NCI-H2029 treated with DMSO at 0.1 percent for 48 hours (cell line): ENCODE data around the gene ADCY5.

Experiments
- DNase-seq: peaks from one replicate; lab custom pipeline; 2025; lab: John Stamatoyannopoulos, UW

The ADCY5 gene

DNA sequence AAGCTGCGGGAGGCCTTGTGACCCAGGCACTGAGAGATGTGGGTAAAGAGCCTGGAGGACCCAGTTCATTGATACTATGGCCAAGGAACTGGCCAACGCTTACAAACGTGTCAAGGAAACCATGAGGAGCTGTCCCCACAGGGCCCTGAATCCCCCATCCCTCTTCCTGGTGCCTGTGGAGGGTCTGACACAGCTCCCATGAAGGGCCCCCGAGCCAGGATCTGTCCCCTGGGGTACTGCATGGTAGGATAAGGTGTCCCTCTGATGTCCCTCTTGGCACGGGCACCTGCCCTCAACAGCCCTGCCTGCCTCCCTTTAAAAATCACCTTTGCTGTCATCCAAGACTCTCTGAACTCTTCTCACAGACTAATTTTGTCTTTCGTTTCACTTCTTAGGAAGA, 122.4 kb downstream of the ADCY5 start:
- no peak for DNase-seq

DNA sequence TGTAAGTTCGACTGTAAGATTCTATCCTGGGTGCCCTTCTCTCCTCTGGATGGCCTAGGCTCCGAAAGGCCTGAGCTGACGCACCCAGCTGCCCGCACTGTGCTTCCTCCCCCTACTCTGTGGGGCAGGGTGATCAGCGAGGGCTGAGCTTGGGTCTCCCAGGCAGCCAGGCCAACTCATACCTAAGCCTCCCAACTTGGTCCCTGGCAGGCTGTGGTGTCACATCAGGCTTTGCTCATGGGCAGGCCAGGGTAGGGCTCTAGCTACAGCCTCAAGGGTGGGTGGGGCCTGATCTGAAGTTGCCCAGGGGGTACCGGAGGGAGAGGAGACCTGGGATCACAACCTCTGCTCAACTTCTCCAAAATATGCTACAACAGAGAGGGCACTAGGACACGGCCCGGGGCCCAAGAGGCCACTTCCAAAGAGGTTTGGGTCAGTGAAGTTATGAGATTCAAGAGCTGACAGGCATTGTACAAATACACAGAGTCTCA, 123.1 kb downstream of the ADCY5 start:
- DNase-seq = no peak

DNA sequence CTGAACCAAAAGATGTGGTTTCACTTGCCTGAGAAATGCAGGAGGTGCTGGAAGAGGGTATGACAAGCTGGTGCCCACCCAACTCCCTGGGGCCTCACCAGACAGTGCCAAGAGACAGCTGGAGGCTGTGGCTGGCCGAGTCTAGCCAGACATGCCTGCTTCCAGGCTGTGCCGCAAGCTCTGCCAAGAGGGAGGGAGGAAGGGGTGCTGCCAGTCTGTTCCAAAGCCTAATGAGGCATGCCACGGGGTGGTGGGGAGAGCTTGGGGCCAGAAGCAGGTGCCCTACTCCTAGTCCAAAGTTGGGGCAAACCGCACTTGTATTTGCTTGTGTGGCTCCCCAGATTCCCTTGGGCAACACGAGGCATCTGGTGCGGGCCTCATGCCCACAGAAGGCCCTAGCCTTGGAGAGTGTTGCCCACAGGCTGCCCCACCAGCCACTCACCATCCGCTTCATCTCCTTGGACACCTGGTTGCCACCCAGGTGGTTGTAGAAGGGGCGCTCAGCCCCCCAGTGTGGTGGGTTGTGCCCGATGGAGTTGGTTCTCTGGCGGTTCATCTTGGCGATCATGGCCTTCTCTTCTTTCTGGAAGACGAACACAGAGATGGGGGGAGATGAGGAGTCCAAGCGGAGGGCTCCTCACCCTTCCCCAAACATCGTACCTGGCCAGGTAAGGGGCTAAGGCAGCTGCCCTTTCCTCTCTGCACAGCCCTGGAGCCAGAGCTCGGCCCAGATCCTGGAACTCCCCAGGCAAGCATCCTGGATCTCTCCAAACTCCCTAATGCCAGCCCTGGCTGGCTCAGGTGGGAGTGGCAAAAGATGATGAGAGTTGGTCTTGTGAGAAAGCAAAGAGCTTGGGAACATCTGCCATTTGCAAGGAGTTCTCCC, 123.8 kb downstream of the ADCY5 start:
- no peak for DNase-seq

- DNase-seq = no peak
Measured at GRCh38 chr3:123323781-123324180, 125.1 kb downstream of the ADCY5 start.

GRCh38 chr3:123322866-123323265, 126.0 kb downstream of the ADCY5 start:
- DNase-seq = no peak

DNA sequence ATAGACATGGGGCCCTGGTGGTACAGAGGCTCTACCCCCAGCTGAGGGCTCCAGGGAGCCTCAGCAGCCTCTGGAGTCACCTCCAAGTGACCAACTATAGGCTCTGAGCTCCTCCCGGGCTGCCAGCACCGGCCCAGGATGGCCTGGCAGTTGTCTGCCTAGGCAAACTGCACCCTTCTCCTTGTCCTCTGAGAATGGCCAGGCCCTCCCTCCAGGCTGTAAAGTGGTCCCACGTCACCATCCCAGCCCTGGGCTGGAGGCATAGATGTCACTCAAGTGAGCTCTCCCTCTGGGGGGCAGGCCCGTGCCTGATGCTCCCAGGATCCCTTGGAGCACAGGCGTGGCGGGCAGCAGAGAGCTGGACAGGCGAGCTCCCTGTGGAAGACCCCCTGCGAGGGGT, 127.1 kb downstream of the ADCY5 start:
- no peak for DNase-seq

GRCh38 chr3:123320221-123320620, 128.7 kb downstream of the ADCY5 start:
- no peak for DNase-seq

GRCh38 chr3:123319760-123320159, 129.1 kb downstream of the ADCY5 start:
- no peak for DNase-seq

DNA sequence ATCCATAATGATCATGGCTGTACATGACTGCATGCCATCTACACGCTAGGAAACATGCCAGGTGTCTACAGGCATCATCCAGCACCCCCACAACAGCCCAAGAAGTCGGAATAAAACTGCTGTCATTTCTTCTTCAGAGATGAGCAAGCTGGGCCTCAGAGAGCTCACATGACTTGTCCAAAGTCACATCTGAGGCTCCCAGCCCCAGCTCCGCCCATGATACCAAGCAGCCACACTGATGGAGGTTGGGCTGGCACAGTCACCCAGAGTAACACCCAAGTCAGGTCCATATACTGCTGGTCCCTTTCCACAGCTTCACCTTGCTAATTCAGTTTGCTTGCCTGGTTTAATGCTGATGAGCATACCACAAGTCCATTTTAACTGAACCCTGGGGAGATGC, 130.5 kb downstream of the ADCY5 start:
- DNase-seq = no peak

GRCh38 chr3:123317716-123318115, 131.2 kb downstream of the ADCY5 start:
- no peak for DNase-seq

- no peak for DNase-seq
Measured at GRCh38 chr3:123315271-123315595, 133.7 kb downstream of the ADCY5 start.

DNA sequence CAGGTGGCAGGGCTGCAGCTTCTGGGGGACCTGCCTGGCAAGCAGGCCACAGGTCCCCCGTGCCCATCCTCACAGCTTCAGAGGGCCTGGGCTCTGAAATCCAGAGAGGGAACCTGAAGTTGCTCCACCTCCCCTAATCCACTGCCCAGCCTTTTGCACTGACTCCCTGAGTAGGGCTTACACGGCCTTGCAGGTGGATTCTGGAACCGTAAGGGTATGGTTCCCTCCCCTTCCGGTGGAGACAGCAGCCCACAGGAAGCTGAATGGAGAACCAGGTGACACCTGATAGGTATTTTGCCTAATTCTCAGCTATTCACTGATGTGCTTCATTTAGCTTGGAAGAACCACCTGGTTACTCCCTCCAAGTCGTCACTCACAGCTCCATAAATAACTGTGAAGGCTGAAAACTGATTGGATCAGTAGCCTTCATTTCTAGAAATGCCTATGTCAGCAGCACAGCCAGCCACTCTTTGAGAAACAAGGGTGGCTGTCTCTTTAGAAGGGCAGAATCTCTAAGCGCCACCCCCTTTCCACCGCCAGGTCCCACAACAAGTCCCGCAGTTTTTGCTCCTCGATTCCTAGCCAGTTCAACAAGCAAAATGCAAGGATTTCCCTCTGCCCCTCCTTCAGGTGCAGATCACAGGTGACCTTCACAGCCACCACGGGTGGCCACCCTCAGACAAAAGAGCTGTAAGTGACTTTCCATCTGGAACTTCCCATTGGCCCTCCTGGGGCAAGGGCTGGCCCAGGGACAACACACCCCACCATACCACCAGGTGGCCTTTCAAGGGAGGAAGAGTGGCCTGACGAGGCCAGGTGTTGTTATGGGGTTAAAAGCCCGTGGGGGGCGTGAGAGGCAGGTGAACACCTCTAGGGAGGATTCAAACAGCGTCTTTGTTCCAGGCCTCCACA, 134.3 kb downstream of the ADCY5 start:
- DNase-seq = no peak

DNA sequence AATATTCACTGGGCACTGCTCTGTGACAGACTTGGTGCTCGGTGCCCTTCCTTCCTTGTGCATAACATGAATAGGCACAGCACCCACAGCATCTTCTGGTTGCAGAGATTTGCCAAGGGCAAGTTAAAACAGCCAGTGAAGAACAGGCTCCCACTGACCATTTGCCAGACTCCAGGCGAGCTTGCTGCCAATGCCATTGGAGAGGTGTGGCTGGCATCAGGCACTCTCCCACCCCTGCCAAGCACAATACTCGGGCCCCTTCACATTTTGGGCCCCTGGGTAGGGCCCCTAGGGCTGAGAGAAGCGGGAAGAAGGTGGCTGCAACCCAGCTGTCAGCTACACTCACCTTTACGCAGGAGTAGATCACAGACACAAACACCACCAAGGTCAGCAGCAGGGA, 135.0 kb downstream of the ADCY5 start:
- DNase-seq = no peak

GRCh38 chr3:123312331-123313265, 136.3 kb downstream of the ADCY5 start:
- no peak for DNase-seq

GRCh38 chr3:123311201-123311600, 137.7 kb downstream of the ADCY5 start:
- DNase-seq = no peak

DNA sequence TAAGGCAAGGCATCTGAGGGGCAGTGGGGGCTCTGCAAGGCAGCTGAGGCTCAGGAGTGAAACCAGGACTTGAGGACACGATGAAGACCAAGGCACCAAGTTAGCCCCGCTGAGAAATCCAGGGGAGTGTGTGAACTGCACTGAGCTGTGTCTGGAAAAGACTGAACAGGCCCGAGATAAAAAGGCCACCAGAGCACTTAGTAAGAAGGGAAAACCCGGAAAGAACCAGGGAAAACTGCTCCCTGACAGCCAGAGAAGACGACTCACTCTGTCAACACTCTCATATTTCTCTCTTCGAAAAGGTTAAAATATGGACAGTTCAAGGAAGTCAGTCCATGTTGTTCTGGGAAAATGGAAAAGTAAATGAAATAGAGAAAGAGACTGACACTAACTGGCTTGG, 138.1 kb downstream of the ADCY5 start:
- no peak for DNase-seq

DNA sequence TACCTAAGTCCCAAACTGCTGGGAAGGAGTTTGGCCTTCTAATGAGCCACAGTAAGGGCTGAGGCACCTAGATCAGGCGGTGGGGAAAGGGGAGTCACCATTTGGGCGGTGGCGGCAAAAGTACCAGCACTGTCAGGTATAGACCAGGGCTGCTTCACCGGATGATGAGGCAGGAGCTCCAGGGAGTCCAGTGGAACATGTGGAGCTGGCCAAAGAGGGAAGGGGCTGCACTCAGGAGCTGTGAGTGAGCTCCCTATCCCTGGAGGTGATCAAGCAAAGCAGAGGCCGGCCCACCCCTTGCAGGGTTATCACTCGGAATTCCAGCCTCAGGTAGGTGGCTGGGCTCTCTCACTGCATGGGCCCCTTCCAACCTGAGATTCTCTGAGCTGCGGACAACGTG, 138.7 kb downstream of the ADCY5 start:
- DNase-seq = no peak

DNA sequence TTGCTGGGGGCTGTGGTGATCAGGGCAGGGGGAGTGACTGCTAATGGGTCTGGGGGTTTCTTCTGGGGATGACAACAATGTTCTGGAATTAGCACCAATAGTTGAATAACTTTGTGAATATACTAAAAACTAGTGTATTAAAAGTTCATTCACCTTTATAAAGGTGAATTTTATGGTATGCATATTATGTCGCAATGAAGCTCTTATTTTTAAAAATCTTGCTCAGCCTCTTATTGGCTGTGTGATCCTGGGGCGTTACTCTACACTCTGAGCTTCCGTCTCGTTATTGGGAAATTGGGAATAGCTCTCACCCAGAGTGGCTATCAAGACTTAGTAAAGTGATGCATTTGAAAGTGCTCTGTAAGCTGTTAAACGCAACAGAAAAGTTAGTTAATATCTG, 141.8 kb downstream of the ADCY5 start:
- DNase-seq = no peak

- DNase-seq = no peak
Measured at GRCh38 chr3:123305192-123305591, 143.7 kb downstream of the ADCY5 start.

DNA sequence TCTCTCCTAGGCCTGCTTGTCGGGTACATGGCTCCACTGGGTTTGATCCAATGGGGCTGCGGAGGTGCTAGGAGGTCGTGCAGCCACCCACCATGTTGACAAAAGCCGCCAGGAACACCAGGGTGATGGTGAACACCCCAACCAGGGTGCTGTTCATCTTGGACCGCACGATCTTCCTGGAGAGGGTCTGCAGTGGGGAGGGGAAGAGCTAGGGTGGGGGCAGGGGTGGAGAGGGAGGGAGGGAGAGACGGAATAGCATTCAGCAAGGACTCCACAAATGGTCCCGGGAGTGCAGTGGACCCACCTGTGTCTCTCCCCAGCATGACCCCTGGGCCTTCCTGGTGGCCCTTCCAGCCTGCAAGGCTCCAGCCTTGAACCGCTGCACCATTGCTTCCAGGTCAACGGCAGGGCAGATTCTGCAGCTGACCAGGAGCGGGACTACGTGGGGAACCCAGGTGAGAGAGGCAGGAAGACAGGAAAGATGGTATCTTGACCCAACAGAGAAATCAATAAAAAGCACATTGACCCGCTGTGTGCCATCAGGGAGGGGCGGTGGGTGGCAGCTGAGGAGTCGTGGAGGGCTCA, 144.8 kb downstream of the ADCY5 start:
- DNase-seq = no peak

- no peak for DNase-seq
Measured at GRCh38 chr3:123302961-123303360, 145.9 kb downstream of the ADCY5 start.
